Left renal pelvis (tissue), 4 donors: Measurements from ENCODE around the gene LRCH3. TPM values are rescaled to one million over a fixed set of nuclear protein-coding genes. Genes with fewer than 3 reads are reported as not detected.

Source experiments
- DNase-seq, 4 donors: peaks; one replicate each; pipeline ENCODE4 v3.0.0-alpha.2; 2013; ENCODE audit warnings: low read depth in 4 of 4, low spot score in 3 of 4
- polyA plus RNA-seq, 4 donors: library from polyadenylated mRNA; unstranded; fragments of 120-200 nt; gene quantifications; one replicate each; pipeline ENCODE4 v1.2.1, GENCODE V29; 2013; ENCODE audit not compliant: insufficient read length in 4 of 4

LRCH3 gene
- polyA plus RNA-seq, 4 donors = 35.0 to 52.9 (median 38.8) TPM

GRCh38 chr3:197833930-197834715 is 43.1 kb downstream of the LRCH3 start:
- no peak for DNase-seq

GRCh38 chr3:197835509-197835908 is 44.5 kb downstream of the LRCH3 start:
- DNase-seq = no peak

GRCh38 chr3:197836244-197836643 is 45.2 kb downstream of the LRCH3 start:
- no peak for DNase-seq

- DNase-seq = no peak
Observed at GRCh38 chr3:197837282-197837681, 46.2 kb downstream of the LRCH3 start.

- no peak for DNase-seq
Observed at GRCh38 chr3:197841789-197842188, 50.7 kb downstream of the LRCH3 start.

DNA sequence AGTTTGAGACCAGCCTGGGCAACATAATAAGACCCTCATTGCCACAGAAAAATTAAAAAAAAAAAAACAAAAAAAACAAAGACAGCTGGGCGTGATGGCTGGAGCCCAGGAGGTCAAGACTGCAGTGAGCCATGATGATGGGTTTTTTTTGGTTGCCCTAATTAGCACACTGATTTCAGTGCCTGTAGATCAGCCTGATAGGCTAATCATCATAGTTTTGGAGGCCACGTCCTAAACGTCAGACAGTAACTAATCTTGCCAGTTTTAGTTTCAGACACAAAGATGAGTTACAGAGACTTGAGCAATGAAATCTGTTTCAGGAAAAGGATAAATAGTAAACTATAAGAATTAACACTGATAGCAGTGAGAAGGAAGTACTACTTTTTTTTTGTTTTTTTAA is 55.4 kb downstream of the LRCH3 start:
- DNase-seq = no peak

GRCh38 chr3:197847866-197848401 is 56.9 kb downstream of the LRCH3 start:
- DNase-seq = no peak

DNA sequence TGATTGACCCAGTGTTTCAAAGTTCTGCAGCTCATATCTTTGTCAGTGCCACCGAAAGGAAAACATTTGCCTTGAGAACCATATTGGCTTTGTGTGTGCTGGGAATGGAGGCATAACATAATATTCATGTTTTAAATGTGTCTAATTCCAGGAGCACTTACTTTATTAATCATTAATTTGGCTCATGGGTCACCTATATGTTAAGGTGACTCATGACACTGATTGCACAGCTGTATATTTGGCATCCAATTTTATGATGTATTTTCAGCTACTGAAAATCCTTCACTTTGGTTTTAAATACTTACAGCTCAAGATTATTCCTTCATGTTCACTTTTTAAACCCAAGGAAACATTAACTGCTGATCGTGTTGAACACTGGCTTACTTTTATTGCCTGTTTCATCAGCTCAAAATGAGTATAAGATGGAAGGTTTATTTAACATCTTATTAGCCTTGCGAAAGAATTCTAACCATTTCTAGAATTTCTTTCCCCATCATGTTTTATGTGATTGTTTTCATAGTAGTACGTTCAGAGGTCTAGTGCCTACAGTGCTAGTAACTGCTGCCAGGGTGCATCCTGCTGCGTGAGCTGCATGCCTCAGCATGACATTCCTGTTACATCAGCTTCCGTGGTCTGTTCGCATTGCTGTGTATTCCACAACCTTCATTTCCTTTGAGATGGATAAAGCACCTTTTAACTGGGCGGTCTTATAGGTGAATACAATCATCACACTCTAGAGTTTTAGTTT is 63.7 kb downstream of the LRCH3 start:
- DNase-seq = no peak

DNA sequence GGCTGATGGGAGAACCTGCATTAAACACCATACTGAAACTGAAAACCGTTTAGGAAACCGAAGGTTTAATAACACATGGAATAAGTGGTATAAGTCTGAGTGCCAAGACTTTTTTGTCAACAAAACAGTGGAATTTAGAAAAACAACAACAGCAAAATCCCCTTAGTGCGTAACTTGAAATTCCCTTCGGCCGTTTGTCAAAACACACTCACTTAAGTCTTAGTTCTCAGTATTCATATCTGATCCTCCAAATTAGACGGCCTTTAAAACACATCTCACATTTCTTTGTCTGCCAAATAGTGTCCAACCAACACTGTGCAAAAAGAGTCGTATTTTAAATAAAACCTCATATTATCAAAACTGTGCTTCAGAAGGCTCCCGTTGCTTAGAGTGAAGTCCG is 64.5 kb downstream of the LRCH3 start:
- DNase-seq = no peak

DNA sequence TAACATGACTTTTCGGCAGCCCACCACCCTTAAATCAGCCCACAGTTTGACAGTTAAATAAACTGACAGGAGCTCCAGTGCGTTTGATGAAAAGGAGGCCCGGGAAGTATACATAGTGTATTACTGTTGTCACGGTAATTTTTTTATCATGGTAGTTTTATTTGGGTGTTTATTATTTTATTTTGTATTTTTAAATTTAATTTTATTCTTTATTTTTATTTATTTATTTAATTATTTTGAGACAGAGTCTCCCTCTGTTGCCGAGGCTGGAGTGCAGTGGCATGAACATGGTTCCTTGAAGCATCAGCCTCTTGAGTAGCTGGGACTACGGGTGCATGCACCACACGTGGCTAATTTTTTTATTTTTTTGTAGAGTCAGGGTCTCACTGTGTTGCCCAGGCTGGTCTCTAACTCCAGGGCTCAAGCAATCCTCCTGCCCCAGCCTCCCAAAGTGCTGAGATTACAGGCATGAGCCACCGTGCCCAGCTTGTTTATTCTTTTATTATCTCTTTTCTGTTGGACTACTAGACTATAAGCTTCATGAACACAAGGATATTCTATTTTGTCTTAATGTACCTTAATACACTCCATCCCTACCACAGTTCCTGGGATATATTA is 65.3 kb downstream of the LRCH3 start:
- DNase-seq = no peak

DNA sequence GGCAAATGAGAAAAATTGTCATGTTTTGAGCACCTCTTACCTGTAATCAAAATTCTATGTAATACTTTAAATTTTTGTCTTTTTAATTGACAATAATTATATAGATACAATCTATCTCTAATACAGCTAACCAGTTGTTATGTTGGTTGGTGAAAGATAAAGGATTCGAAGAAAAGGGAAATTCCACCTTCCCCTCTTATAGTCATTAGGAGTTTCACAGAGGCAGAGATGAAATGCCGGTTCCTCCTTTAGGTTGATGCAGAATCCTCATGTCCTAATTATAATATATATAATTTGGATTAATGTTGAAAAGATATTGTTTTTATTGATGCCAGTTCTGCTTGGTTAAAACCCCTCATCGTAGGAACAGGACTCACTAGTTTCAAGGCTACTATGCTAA is 67.1 kb downstream of the LRCH3 start:
- DNase-seq = no peak

DNA sequence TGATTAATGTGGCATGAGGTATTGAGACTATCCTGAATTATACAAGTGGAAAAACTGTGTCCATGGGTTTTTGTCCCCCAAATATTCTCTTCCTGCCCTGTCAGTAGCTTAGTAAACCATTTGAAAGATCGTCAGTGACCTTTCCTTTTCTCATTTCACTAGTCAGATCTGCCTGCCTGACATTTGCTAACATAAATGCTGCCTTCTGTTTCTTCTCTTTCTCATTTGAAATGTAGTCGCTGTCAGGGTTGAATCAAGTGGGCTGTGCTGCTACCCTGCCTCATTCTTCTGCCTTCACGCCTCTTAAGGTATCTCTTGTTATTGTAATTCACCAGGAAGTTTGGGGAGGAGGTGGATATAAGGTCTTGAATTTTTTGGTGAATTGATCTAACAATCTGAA is 67.5 kb downstream of the LRCH3 start:
- DNase-seq = no peak

- DNase-seq = no peak
Observed at GRCh38 chr3:197866035-197866434, 75.0 kb downstream of the LRCH3 start.

DNA sequence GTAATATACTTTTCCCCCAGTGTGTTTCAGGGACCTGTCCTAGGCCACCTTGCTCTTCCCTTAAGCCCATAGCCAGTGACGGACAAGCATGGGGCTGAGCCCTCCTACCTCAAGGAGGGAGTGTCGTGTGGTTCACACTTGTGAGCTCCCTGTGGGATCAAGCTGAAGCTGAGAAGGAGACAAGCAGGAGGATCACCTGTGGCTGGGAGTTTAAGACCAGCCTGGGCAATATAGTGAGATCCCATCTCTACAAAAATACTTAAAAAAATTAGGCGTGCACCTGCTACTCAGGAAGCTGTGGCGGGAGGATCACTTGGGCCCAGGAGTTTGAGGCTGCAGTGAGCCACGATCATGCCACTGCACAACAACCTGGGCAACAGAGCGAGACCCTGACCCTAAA is 82.3 kb downstream of the LRCH3 start:
- DNase-seq = no peak

- DNase-seq = no peak
Observed at GRCh38 chr3:197874064-197874463, 83.0 kb downstream of the LRCH3 start.

DNA sequence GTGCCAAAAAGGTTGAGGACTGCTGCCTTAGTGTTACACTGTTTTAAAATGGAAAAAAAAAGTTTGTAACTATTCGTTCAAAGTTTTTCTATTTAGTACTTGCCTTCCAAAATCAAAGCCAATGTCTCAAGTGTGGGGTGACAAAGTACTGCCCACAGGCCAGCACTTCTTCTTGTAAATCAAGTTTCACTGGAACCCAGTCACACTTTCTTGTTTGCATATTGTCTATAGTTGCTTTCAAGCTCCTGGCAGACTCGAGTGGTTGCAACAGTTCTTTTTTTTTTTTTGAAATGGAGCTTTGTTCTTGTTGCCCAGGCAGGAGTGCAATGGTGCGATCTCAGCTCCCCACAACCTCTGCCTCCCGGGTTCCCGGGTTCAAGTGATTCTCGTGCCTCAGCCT is 83.6 kb downstream of the LRCH3 start:
- no peak for DNase-seq

DNA sequence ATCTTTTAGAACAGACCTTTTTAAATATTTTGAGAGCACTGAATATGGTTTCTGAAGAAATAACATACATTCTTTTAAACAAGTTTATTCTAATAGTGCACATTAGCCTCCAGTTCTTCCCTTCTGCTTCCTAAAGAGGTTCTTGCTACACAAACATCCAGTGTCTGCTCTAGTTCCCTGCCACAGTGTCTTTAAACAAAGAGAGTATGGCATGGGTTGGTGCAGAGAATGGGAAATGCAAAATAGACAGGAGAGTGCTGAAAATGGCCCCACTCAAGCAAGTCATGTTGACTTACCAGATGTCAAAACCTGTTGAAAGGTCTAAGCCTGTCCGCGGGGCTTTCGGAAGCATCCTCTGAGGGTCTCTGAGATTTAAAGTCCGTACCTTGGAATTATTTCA is 86.8 kb downstream of the LRCH3 start:
- no peak for DNase-seq

DNA sequence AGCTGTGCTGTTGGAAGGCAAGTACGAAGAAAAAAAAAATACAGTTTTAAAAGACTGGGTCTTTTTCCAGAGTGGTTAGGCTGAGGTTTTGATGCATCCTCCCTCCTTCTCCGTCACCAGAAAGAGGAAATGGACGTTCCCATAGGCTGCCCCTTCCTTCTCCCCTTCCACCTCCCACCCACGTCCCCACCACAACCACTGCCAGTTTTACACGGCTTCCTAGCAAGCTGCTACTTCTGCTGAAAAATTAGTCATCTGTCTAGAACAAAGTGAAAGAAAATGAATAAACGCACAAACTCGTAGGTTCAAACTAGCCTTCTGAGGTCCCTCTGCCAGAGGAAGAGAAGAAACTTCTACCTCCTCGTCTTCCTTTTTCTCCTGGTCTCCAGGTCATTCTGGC is 87.4 kb downstream of the LRCH3 start:
- DNase-seq = no peak

GRCh38 chr3:197880491-197881269 is 89.6 kb downstream of the LRCH3 start:
- no peak for DNase-seq

DNA sequence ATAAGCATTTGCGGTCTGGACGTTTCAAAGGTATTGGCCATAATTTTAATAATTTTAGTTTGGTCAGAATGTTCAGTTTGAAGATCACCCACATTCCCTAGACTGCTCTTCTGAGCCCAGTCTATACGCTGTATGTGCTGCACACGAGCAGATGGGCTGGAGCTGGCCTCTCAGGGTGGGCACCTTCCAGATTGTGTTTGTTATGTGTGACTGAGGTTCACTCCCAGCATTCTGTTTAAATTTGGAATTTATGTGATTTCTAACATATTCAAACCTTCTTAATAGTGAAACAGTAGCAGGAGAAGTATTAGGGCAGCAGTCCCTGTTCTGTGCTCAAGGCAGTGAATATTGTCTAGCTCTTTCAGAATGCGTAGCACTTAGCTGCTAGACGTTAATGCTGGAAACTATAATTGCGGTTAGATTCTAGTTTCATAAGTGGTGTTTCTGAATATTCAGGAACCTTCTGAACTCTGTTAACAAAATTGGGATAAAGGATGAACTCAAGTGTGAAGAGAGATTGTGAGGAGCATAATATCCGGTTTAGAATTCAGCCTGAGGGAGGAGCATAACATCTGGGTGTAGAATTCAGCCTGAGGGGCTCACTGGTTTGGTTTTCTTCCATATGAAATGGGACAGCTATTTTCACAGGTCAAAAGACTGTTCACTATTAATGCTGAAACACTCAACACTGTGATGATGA is 90.4 kb downstream of the LRCH3 start:
- no peak for DNase-seq
